Esophagus (tissue), 2 donors: ENCODE results near the gene MTHFD1L. TPM values are rescaled to one million over a fixed set of nuclear protein-coding genes. Genes with fewer than 3 reads are reported as not detected.

Experiments used
- H3K27ac ChIP-seq, 2 donors: one replicate each; pipeline ENCODE4 v1.5.1; 2013; ENCODE audit warnings: low read depth in 2 of 2, mild to moderate bottlenecking in 2 of 2, inconsistent platforms in 1 of 2, low read length in 1 of 2, moderate library complexity in 1 of 2
- H3K27me3 ChIP-seq, 2 donors: one replicate each; pipeline ENCODE4 v1.6.1; 2013; ENCODE audit warnings: low read length in 2 of 2, control low read depth in 1 of 2, mild to moderate bottlenecking in 1 of 2; ENCODE audit not compliant: insufficient read depth in 2 of 2, control insufficient read depth in 1 of 2
- H3K36me3 ChIP-seq, 2 donors: one replicate each; pipeline ENCODE4 v1.6.1; 2013; ENCODE audit warnings: low read length in 1 of 2; ENCODE audit not compliant: control insufficient read depth in 2 of 2, insufficient read depth in 2 of 2
- H3K4me1 ChIP-seq, 2 donors: one replicate each; pipeline ENCODE4 v1.6.1; 2013; ENCODE audit warnings: low read length in 1 of 2; ENCODE audit not compliant: control insufficient read depth in 2 of 2, insufficient read depth in 2 of 2
- H3K4me3 ChIP-seq, 2 donors: one replicate each; pipeline ENCODE4 v1.5.1; 2013; ENCODE audit warnings: low read length in 2 of 2, mild to moderate bottlenecking in 2 of 2, low read depth in 1 of 2, moderate library complexity in 1 of 2
- H3K9me3 ChIP-seq, 2 donors: one replicate each; pipeline ENCODE4 v1.6.1; 2013; ENCODE audit warnings: mild to moderate bottlenecking in 2 of 2, low read depth in 1 of 2, low read length in 1 of 2, moderate library complexity in 1 of 2; ENCODE audit not compliant: control insufficient read depth in 2 of 2, insufficient read depth in 1 of 2
- WGBS, 2 donors: extraction: QIAGEN DNeasy Blood & Tissue Kit; methylation state at CpG; one replicate each; pipeline ENCODE4 v1.1.7; 2013; 5-methylcytosine and 5-hydroxymethylcytosine counted together
- polyA plus RNA-seq, 2 donors: library from polyadenylated mRNA; stranded (reverse); fragments of 200-250 nt; gene quantifications; one replicate each; pipeline ENCODE4 v1.2.3, GENCODE V29; 2013
- donor health status: healthy with polysubstance abuse.
- donor health status: Bipolar disorder and iron deficiency.

The MTHFD1L gene
- polyA plus RNA-seq, 2 donors, result 1.6 to 4.1 TPM

GRCh38 chr6:151088963-151089362 is 223.5 kb downstream of the MTHFD1L start:
- no peak overlapping the region for H3K27ac ChIP-seq
- 90 to 94% methylated on average over 3 of the region's 3 CpGs for WGBS, 2 donors

GRCh38 chr6:151089978-151090377 is 224.5 kb downstream of the MTHFD1L start:
- Histone ChIP-seq H3K4me1 (no peaks in the 10 kb centered on the region), H3K27ac (no peak overlapping the region), H3K27me3 (no peaks in the 10 kb centered on the region), H3K9me3 (no peaks in the 10 kb centered on the region), H3K4me3 (no peak overlapping the region), H3K36me3 (peaks cover 0 to 2% of the 10 kb centered on the region in 2 donors)
- 88 to 92% methylated on average over 4 of the region's 4 CpGs for WGBS, 2 donors

More at GRCh38 chr6:151088963-151089362, 223.5 kb downstream of the MTHFD1L start:
- Histone ChIP-seq H3K36me3 (peaks cover 0 to 2% of the 10 kb centered on the region in 2 donors), H3K4me1 (no peaks in the 10 kb centered on the region), H3K27me3 (no peaks in the 10 kb centered on the region), H3K4me3 (no peak overlapping the region), H3K9me3 (no peaks in the 10 kb centered on the region)

- no peaks in the 10 kb centered on the region for H3K9me3 ChIP-seq
- WGBS, 2 donors, result 86 to 87% methylated on average over 4 of the region's 4 CpGs
- peaks cover 0 to 2% of the 10 kb centered on the region in 2 donors for H3K36me3 ChIP-seq
- no peaks in the 10 kb centered on the region for H3K4me1 ChIP-seq
- no peaks in the 10 kb centered on the region for H3K27me3 ChIP-seq
- H3K4me3 ChIP-seq, result no peak overlapping the region
- H3K27ac ChIP-seq, result no peak overlapping the region
Measured at GRCh38 chr6:151091571-151091970, 226.1 kb downstream of the MTHFD1L start.

GRCh38 chr6:151092591-151092990 is 227.1 kb downstream of the MTHFD1L start:
- WGBS, 2 donors, result 71 to 76% methylated on average over 5 of the region's 5 CpGs
- Histone ChIP-seq H3K9me3 (no peaks in the 10 kb centered on the region), H3K27ac (no peak overlapping the region), H3K4me1 (no peaks in the 10 kb centered on the region), H3K4me3 (no peak overlapping the region), H3K36me3 (peaks cover 0 to 2% of the 10 kb centered on the region in 2 donors), H3K27me3 (no peaks in the 10 kb centered on the region)

- WGBS, 2 donors, result 86 to 91% methylated on average over 5 of the region's 5 CpGs
- no peaks in the 10 kb centered on the region for H3K4me1 ChIP-seq
Measured at GRCh38 chr6:151093706-151094105, 228.2 kb downstream of the MTHFD1L start.

GRCh38 chr6:151095538-151096254 is 230.2 kb downstream of the MTHFD1L start:
- Histone ChIP-seq H3K36me3 (peaks cover 0 to 2% of the 10 kb centered on the region in 2 donors), H3K4me1 (no peaks in the 10 kb centered on the region), H3K27me3 (no peaks in the 10 kb centered on the region), H3K4me3 (no peak overlapping the region), H3K9me3 (no peaks in the 10 kb centered on the region), H3K27ac (no peak overlapping the region)
- 91 to 95% methylated on average over 6 of the region's 6 CpGs for WGBS, 2 donors

More at GRCh38 chr6:151093706-151094105, 228.2 kb downstream of the MTHFD1L start:
- no peaks in the 10 kb centered on the region for H3K9me3 ChIP-seq
- H3K27ac ChIP-seq, result no peak overlapping the region
- H3K36me3 ChIP-seq, result peaks cover 0 to 2% of the 10 kb centered on the region in 2 donors
- H3K4me3 ChIP-seq, result no peak overlapping the region
- H3K27me3 ChIP-seq, result no peaks in the 10 kb centered on the region

- Histone ChIP-seq H3K4me3 (no peak overlapping the region), H3K36me3 (no peaks in the 10 kb centered on the region), H3K4me1 (no peaks in the 10 kb centered on the region), H3K27ac (no peak overlapping the region), H3K27me3 (no peaks in the 10 kb centered on the region), H3K9me3 (no peaks in the 10 kb centered on the region)
- 72 to 75% methylated on average over 4 of the region's 4 CpGs for WGBS, 2 donors
Measured at GRCh38 chr6:151096255-151096612, 230.7 kb downstream of the MTHFD1L start.

- H3K27ac ChIP-seq, result no peak overlapping the region
- WGBS, 2 donors, result 92 to 95% methylated on average over 8 of the region's 8 CpGs
- H3K4me3 ChIP-seq, result no peak overlapping the region
- no peaks in the 10 kb centered on the region for H3K36me3 ChIP-seq
- no peaks in the 10 kb centered on the region for H3K27me3 ChIP-seq
- no peaks in the 10 kb centered on the region for H3K9me3 ChIP-seq
- no peaks in the 10 kb centered on the region for H3K4me1 ChIP-seq
Measured at GRCh38 chr6:151096691-151097606, 231.4 kb downstream of the MTHFD1L start.

GRCh38 chr6:151098166-151098565 is 232.7 kb downstream of the MTHFD1L start:
- Histone ChIP-seq H3K27me3 (no peaks in the 10 kb centered on the region), H3K4me1 (no peaks in the 10 kb centered on the region), H3K27ac (no peak overlapping the region), H3K36me3 (no peaks in the 10 kb centered on the region), H3K4me3 (no peak overlapping the region), H3K9me3 (no peaks in the 10 kb centered on the region)
- 82 to 87% methylated on average over 4 of the region's 4 CpGs for WGBS, 2 donors
